Naive thymus-derived CD4-positive, alpha-beta T cell (primary cell): ENCODE results near the gene TTC33. TPM values are rescaled to one million over a fixed set of nuclear protein-coding genes. Genes with fewer than 3 reads are reported as not detected.
"Not testable (repeated sequence)": the region's sequence is repeated elsewhere in the genome, so short reads cannot be mapped to it uniquely, and the experiment has no call there.

Source experiments
- ATAC-seq: fragments of 150-1000 bp; cut with Tn5 transposase; 2 replicates; pipeline ENCODE4 v1.10.0; 2021; ENCODE audit warnings: mild to moderate bottlenecking, moderate library complexity
- CTCF ChIA-PET: fragments of 350-600 bp; sonication (Branson Sonifier 250); formaldehyde crosslinking; loops from one replicate; lab custom pipeline; 2021; ENCODE audit warnings: antibody characterized with exemption; lab: Charles Lee
- POLR2A ChIA-PET: fragments of 350-600 bp; sonication (Branson Sonifier 250); formaldehyde crosslinking; loops from one replicate; lab custom pipeline; 2021; ENCODE audit warnings: antibody characterized with exemption, inconsistent platforms; lab: Charles Lee
- DNase-seq, 9 donors: peaks; one replicate each; pipeline versions ENCODE4 v3.0.0 to v3.0.0-alpha.2; 2020 to 2022; ENCODE audit warnings: mixed read lengths in 1 of 9
- H3K27ac ChIP-seq: one replicate; pipeline ENCODE4 v1.7.0; 2013; ENCODE audit warnings: mild to moderate bottlenecking, low read depth, low read length, moderate library complexity
- H3K27me3 ChIP-seq, 2 donors: one replicate each; pipeline ENCODE4 v1.7.0; 2013; ENCODE audit warnings: low read length in 2 of 2, mild to moderate bottlenecking in 2 of 2, moderate library complexity in 2 of 2; ENCODE audit not compliant: control insufficient read depth in 2 of 2, insufficient read depth in 2 of 2
- H3K36me3 ChIP-seq, 3 experiments: 1 replicate in 2 of 3; 2 replicates in 1 of 3; pipeline ENCODE4 v1.7.0; 2013; ENCODE audit warnings: low read length in 3 of 3, mild to moderate bottlenecking in 3 of 3, moderate library complexity in 1 of 3; ENCODE audit not compliant: insufficient read depth in 3 of 3, control insufficient read depth in 2 of 3
- H3K4me1 ChIP-seq, 2 donors: one replicate each; pipeline ENCODE4 v1.7.0; 2013; ENCODE audit warnings: low read length in 2 of 2, mild to moderate bottlenecking in 2 of 2, moderate library complexity in 1 of 2; ENCODE audit not compliant: control insufficient read depth in 2 of 2, insufficient read depth in 2 of 2
- H3K4me3 ChIP-seq: 2 replicates; pipeline ENCODE4 v1.7.0; 2013; ENCODE audit warnings: mild to moderate bottlenecking, low read length
- H3K9me3 ChIP-seq, 3 experiments: 1 replicate in 2 of 3; 2 replicates in 1 of 3; pipeline ENCODE4 v1.7.0; 2013; ENCODE audit warnings: low read length in 3 of 3; ENCODE audit not compliant: control insufficient read depth in 2 of 3
- H3K27ac Mint-ChIP-seq, 9 donors: one replicate each; pipeline ENCODE4 v1.8.0; 2020 to 2022; ENCODE audit warnings: mixed read lengths in 9 of 9, mild to moderate bottlenecking in 8 of 9, moderate library complexity in 5 of 9, inconsistent platforms in 2 of 9
- H3K27me3 Mint-ChIP-seq, 5 donors: one replicate each; pipeline ENCODE4 v1.8.0; 2021 to 2022; ENCODE audit warnings: mixed read lengths in 5 of 5, mild to moderate bottlenecking in 1 of 5
- H3K36me3 Mint-ChIP-seq, 5 donors: one replicate each; pipeline ENCODE4 v1.8.0; 2020 to 2022; ENCODE audit warnings: mixed read lengths in 5 of 5, mild to moderate bottlenecking in 3 of 5, inconsistent platforms in 1 of 5
- H3K4me1 Mint-ChIP-seq, 7 donors: one replicate each; pipeline ENCODE4 v1.8.0; 2020 to 2022; ENCODE audit warnings: mixed read lengths in 7 of 7, mild to moderate bottlenecking in 3 of 7, inconsistent platforms in 1 of 7
- H3K4me3 Mint-ChIP-seq, 10 donors: one replicate each; pipeline ENCODE4 v1.8.0; 2020 to 2022; ENCODE audit warnings: mild to moderate bottlenecking in 10 of 10, mixed read lengths in 10 of 10, moderate library complexity in 6 of 10, inconsistent platforms in 2 of 10
- H3K9me3 Mint-ChIP-seq, 11 donors: one replicate each; pipeline ENCODE4 v1.8.0; 2020 to 2022; ENCODE audit warnings: mixed read lengths in 11 of 11, mild to moderate bottlenecking in 4 of 11, inconsistent platforms in 1 of 11, moderate library complexity in 1 of 11
- intact Hi-C, 2 donors: fragments of 100-400 bp; cut with micrococcal nuclease; formaldehyde crosslinking; loops; one replicate each; pipeline ENCODE4 v1.15.1; 2023
- polyA plus RNA-seq, 2 donors: library from polyadenylated mRNA; unstranded; fragments of 300-500 nt; fragmentation: Illumina TruSeq; gene quantifications; one replicate each; pipeline ENCODE4 v1.2.3, GENCODE V29; 2021
- total RNA-seq, 6 experiments: library from RNA in 5 of 6; stranded (reverse) in 5 of 6; gene quantifications; 1 replicate in 5 of 6; 2 replicates in 1 of 6; pipeline ENCODE4 v1.2.3 and lab custom pipeline; 2021 to 2026

The TTC33 gene
- total and polyA plus RNA-seq, 7 experiments from 2014 or later: 7.0 to 19.0 (median 14.0) TPM

- H3K9me3 ChIP-seq: no peaks in the 10 kb centered on the region
- intact Hi-C loops: no loop called here
- Mint-ChIP-seq H3K27ac (no peak overlapping the region), H3K36me3 (peaks cover 0 to 18% (median 0%) of the 10 kb centered on the region in 5 donors), H3K4me3 (no peak overlapping the region), H3K27me3 (no peaks in the 10 kb centered on the region), H3K9me3 (peaks cover 0 to 3% (median 0%) of the 10 kb centered on the region in 11 donors), H3K4me1 (peaks cover 5 to 41% (median 18%) of the 10 kb centered on the region in 7 donors)
- no peaks in the 10 kb centered on the region for H3K36me3 ChIP-seq
- ChIA-PET CTCF (interaction anchor here (0.9 kb wide), 1 partner anchor 23 kb away, joined by 3 read pairs; no protein-coding TSS in a partner anchor), POLR2A (interaction anchor here (0.6 kb wide), 1 partner anchor 17 kb away, joined by 3 read pairs; no protein-coding TSS in a partner anchor)
- no peak overlapping the region for H3K4me3 ChIP-seq
- DNase-seq (no peak), ATAC-seq (no peak)
- no peaks in the 10 kb centered on the region for H3K27me3 ChIP-seq
- H3K4me1 ChIP-seq: peaks cover 6 to 16% of the 10 kb centered on the region in 2 donors
- H3K27ac ChIP-seq: no peak overlapping the region
These were observed 155.4 kb downstream of the TTC33 start for GRCh38 chr5:40600383-40600782.

- Histone ChIP-seq H3K36me3 (no peaks in the 10 kb centered on the region), H3K4me1 (peaks cover 0 to 9% of the 10 kb centered on the region in 2 donors), H3K27ac (no peak overlapping the region), H3K4me3 (no peak overlapping the region), H3K9me3 (no peaks in the 10 kb centered on the region), H3K27me3 (no peaks in the 10 kb centered on the region)
- peaks cover 0 to 17% (median 0%) of the 10 kb centered on the region in 5 donors for H3K36me3 Mint-ChIP-seq
- ChIA-PET CTCF (no interaction called here), POLR2A (interaction anchor here (0.6 kb wide), 1 partner anchor 16 kb away, joined by 3 read pairs; no protein-coding TSS in a partner anchor)
- H3K27ac Mint-ChIP-seq: peak overlapping the region in 1 of 9 donors; percentile 28
- no peaks in the 10 kb centered on the region for H3K27me3 Mint-ChIP-seq
- H3K4me3 Mint-ChIP-seq: no peak overlapping the region
- no peak for DNase-seq
- intact Hi-C loops: no loop called here
- H3K4me1 Mint-ChIP-seq: peaks cover 3 to 37% (median 13%) of the 10 kb centered on the region in 7 donors
- peaks cover 0 to 3% (median 0%) of the 10 kb centered on the region in 11 donors for H3K9me3 Mint-ChIP-seq
- ATAC-seq: no peak
These were observed 156.1 kb downstream of the TTC33 start for GRCh38 chr5:40599676-40600075.

GRCh38 chr5:40594811-40595210 is 160.9 kb downstream of the TTC33 start:
- CTCF ChIA-PET: no interaction called here
- H3K4me1 Mint-ChIP-seq: peaks cover 10 to 29% (median 16%) of the 10 kb centered on the region in 7 donors
- peaks cover 0 to 28% (median 0%) of the 10 kb centered on the region in 5 donors for H3K36me3 Mint-ChIP-seq
- H3K36me3 ChIP-seq: no peaks in the 10 kb centered on the region
- H3K27ac ChIP-seq: no peak overlapping the region
- POLR2A ChIA-PET: interaction anchor here (0.9 kb wide), 1 partner anchor 86 kb away, joined by 3 read pairs; no protein-coding TSS in a partner anchor
- no peaks in the 10 kb centered on the region for H3K9me3 ChIP-seq
- H3K27ac Mint-ChIP-seq: no peak overlapping the region
- no peak for ATAC-seq
- H3K4me3 Mint-ChIP-seq: no peak overlapping the region
- H3K4me1 ChIP-seq: peaks cover 0 to 5% of the 10 kb centered on the region in 2 donors
- H3K27me3 Mint-ChIP-seq: no peaks in the 10 kb centered on the region
- no peak for DNase-seq
- H3K9me3 Mint-ChIP-seq: peaks cover 0 to 15% (median 0%) of the 10 kb centered on the region in 11 donors
- no peaks in the 10 kb centered on the region for H3K27me3 ChIP-seq
- intact Hi-C loops: no loop called here
- no peak overlapping the region for H3K4me3 ChIP-seq

- H3K36me3 ChIP-seq, H3K27me3 ChIP-seq, H3K27me3 Mint-ChIP-seq, H3K27ac ChIP-seq, POLR2A ChIA-PET, H3K9me3 ChIP-seq, H3K4me1 ChIP-seq, H3K4me3 ChIP-seq, CTCF ChIA-PET: not testable (repeated sequence)
- Mint-ChIP-seq H3K27ac (peak overlapping the region in 7 of 9 donors; percentile 6 to 73 (median 29)), H3K36me3 (peaks cover 0 to 17% (median 0%) of the 10 kb centered on the region in 5 donors), H3K4me1 (peaks cover 6 to 20% (median 11%) of the 10 kb centered on the region in 7 donors), H3K4me3 (peak overlapping the region in 5 of 10 donors; percentile 29 to 70 (median 45)), H3K9me3 (peaks cover 0 to 13% (median 0%) of the 10 kb centered on the region in 11 donors)
- peak; percentile 54 for ATAC-seq
- intact Hi-C loops: loop anchor here in 1 of 2 donors (2.0 kb wide), 1 partner anchor 13 kb away; no protein-coding TSS in a partner anchor
- DNase-seq: peak in 1 of 9 donors; percentile 11
These were observed 163.9 kb downstream of the TTC33 start for GRCh38 chr5:40591727-40592396.

GRCh38 chr5:40587376-40587775 is 168.4 kb downstream of the TTC33 start:
- CTCF ChIA-PET: no interaction called here
- intact Hi-C loops: loop anchor here in 1 of 2 donors (2.0 kb wide), 1 partner anchor 17 kb away; no protein-coding TSS in a partner anchor
- no peaks in the 10 kb centered on the region for H3K27me3 Mint-ChIP-seq
- no peak overlapping the region for H3K27ac ChIP-seq
- H3K4me1 Mint-ChIP-seq: peaks cover 6 to 20% (median 11%) of the 10 kb centered on the region in 7 donors
- no peak overlapping the region for H3K4me3 Mint-ChIP-seq
- DNase-seq (no peak), ATAC-seq (no peak)
- POLR2A ChIA-PET: interaction anchor here (0.7 kb wide), 1 partner anchor 177 kb away, joined by 3 read pairs; no protein-coding TSS in a partner anchor
- H3K9me3 Mint-ChIP-seq: peaks cover 0 to 15% (median 0%) of the 10 kb centered on the region in 11 donors
- H3K36me3 Mint-ChIP-seq: peaks cover 0 to 22% (median 0%) of the 10 kb centered on the region in 5 donors
- H3K9me3 ChIP-seq: no peaks in the 10 kb centered on the region
- no peak overlapping the region for H3K4me3 ChIP-seq
- no peaks in the 10 kb centered on the region for H3K4me1 ChIP-seq
- no peak overlapping the region for H3K27ac Mint-ChIP-seq
- no peaks in the 10 kb centered on the region for H3K36me3 ChIP-seq
- no peaks in the 10 kb centered on the region for H3K27me3 ChIP-seq

GRCh38 chr5:40585537-40586267 is 170.1 kb downstream of the TTC33 start:
- Histone ChIP-seq H3K36me3 (no peaks in the 10 kb centered on the region), H3K9me3 (no peaks in the 10 kb centered on the region), H3K27ac (no peak overlapping the region), H3K4me1 (no peaks in the 10 kb centered on the region), H3K4me3 (no peak overlapping the region), H3K27me3 (no peaks in the 10 kb centered on the region)
- DNase-seq (no peak), ATAC-seq (no peak)
- no peak overlapping the region for H3K4me3 Mint-ChIP-seq
- peaks cover 0 to 10% (median 0%) of the 10 kb centered on the region in 11 donors for H3K9me3 Mint-ChIP-seq
- H3K36me3 Mint-ChIP-seq: peaks cover 0 to 15% (median 0%) of the 10 kb centered on the region in 5 donors
- H3K4me1 Mint-ChIP-seq: peaks cover 0 to 11% (median under 1%) of the 10 kb centered on the region in 7 donors
- POLR2A ChIA-PET: interaction anchor here (1.4 kb wide), 1 partner anchor 10 kb away, joined by 4 read pairs; no protein-coding TSS in a partner anchor
- intact Hi-C loops: loop anchor here in 1 of 2 donors (2.0 kb wide), 1 partner anchor 19 kb away; no protein-coding TSS in a partner anchor
- CTCF ChIA-PET: no interaction called here
- no peaks in the 10 kb centered on the region for H3K27me3 Mint-ChIP-seq
- no peak overlapping the region for H3K27ac Mint-ChIP-seq
